IMR-90 (cell line): ENCODE measurements around the gene RYK. TPM values are rescaled to one million over a fixed set of nuclear protein-coding genes. Genes with fewer than 3 reads are reported as not detected.

ENCODE experiments used
- ATAC-seq: fragments of 200-7000 bp; cut with Tn5 transposase; 2 replicates; pipeline ENCODE4 v1.9.1; 2020; ENCODE audit warnings: low read depth, mild to moderate bottlenecking, moderate library complexity
- BruUV-seq: library from RNA; stranded (reverse); fragments of 400-500 nt; replicated peaks from 2 replicates; lab custom pipeline; 2021; lab: Mats Ljungman, UMichigan
- CTCF ChIA-PET: fragments of 300-600 bp; formaldehyde crosslinking; extraction: SDS; loops from one replicate; lab custom pipeline; 2021; ENCODE audit warnings: antibody characterized with exemption; lab: Yijun Ruan, JAX
- POLR2A ChIA-PET: fragments of 300-600 bp; sonication (Branson Sonifier 250); formaldehyde crosslinking; loops from one replicate; lab custom pipeline; 2022; ENCODE audit warnings: antibody characterized with exemption; ENCODE audit not compliant: unreplicated experiment; lab: Charles Lee
- DNase-seq: peaks from one replicate; pipeline ENCODE4 v3.0.0; 2013
- H2AFZ ChIP-seq: replicated peaks from 2 replicates; pipeline ENCODE3; 2013; ENCODE audit warnings: low read length, mild to moderate bottlenecking; ENCODE audit not compliant: poor library complexity
- H2AK5ac ChIP-seq: 2 replicates; pipeline ENCODE4 v1.6.1; 2013; ENCODE audit warnings: low read depth, low read length, inconsistent platforms
- H2AK9ac ChIP-seq: replicated peaks from 2 replicates; pipeline ENCODE3; 2013; ENCODE audit warnings: mild to moderate bottlenecking, low read depth, low read length, moderate library complexity; ENCODE audit not compliant: poor library complexity
- H2BK120ac ChIP-seq: 2 replicates; pipeline ENCODE4 v1.6.1; 2013; ENCODE audit warnings: low read depth, low read length, inconsistent platforms
- H2BK15ac ChIP-seq: 3 replicates; pipeline ENCODE4 v1.6.1; 2013; ENCODE audit warnings: low read depth, low read length, inconsistent platforms
- H2BK20ac ChIP-seq: 2 replicates; pipeline ENCODE4 v1.6.1; 2013; ENCODE audit warnings: low read depth, mild to moderate bottlenecking, inconsistent platforms, low read length, moderate library complexity
- H2BK5ac ChIP-seq: 2 replicates; pipeline ENCODE4 v1.6.1; 2013; ENCODE audit warnings: mild to moderate bottlenecking, low read depth, low read length, inconsistent platforms; ENCODE audit not compliant: poor library complexity, severe bottlenecking
- H3K14ac ChIP-seq: replicated peaks from 2 replicates; pipeline ENCODE4 v1.6.1; 2013; ENCODE audit warnings: low read depth, low read length, inconsistent platforms
- H3K18ac ChIP-seq: 2 replicates; pipeline ENCODE4 v1.6.1; 2013; ENCODE audit warnings: low read depth, low read length, control low read depth
- H3K23ac ChIP-seq: 2 replicates; pipeline ENCODE4 v1.6.1; 2013; ENCODE audit warnings: low read depth, low read length, inconsistent platforms
- H3K27ac ChIP-seq: 2 replicates; pipeline ENCODE4 v1.5.1; 2013; ENCODE audit warnings: mild to moderate bottlenecking, control low read depth, low read length; ENCODE audit not compliant: insufficient read depth
- H3K27me3 ChIP-seq: 2 replicates; pipeline ENCODE4 v1.6.1; 2013; ENCODE audit warnings: low read length; ENCODE audit not compliant: control insufficient read depth, insufficient read depth
- H3K36me3 ChIP-seq: 2 replicates; pipeline ENCODE4 v1.6.1; 2013; ENCODE audit warnings: low read length, mixed read lengths; ENCODE audit not compliant: control insufficient read depth, insufficient read depth
- H3K4ac ChIP-seq: 2 replicates; pipeline ENCODE4 v1.6.1; 2013; ENCODE audit warnings: low read depth, low read length, inconsistent platforms
- H3K4me1 ChIP-seq: 2 replicates; pipeline ENCODE4 v1.6.1; 2013; ENCODE audit warnings: low read length, mixed read lengths; ENCODE audit not compliant: control insufficient read depth, insufficient read depth
- H3K4me2 ChIP-seq: 2 replicates; pipeline ENCODE4 v1.6.1; 2013; ENCODE audit warnings: low read depth, mild to moderate bottlenecking, control low read depth, low read length, moderate library complexity
- H3K4me3 ChIP-seq: 2 replicates; pipeline ENCODE4 v1.5.1; 2013; ENCODE audit warnings: low read depth, mild to moderate bottlenecking, control low read depth, low read length, moderate library complexity; ENCODE audit not compliant: insufficient read depth
- H3K56ac ChIP-seq: 2 replicates; pipeline ENCODE4 v1.6.1; 2013; ENCODE audit warnings: low read length, inconsistent platforms; ENCODE audit not compliant: insufficient read depth; ENCODE audit errors: extremely low read depth
- H3K79me1 ChIP-seq, 2 experiments: 2 replicates each; pipeline ENCODE4 v1.6.1; 2013; ENCODE audit warnings: low read length in 2 of 2, inconsistent platforms in 1 of 2, low read depth in 1 of 2
- H3K9ac ChIP-seq: 2 replicates; pipeline ENCODE4 v1.6.1; 2013; ENCODE audit warnings: low read depth, low read length, control low read depth
- H3K9me1 ChIP-seq: 2 replicates; pipeline ENCODE4 v1.6.1; 2013; ENCODE audit warnings: low read length, inconsistent platforms; ENCODE audit not compliant: insufficient read depth
- H3K9me3 ChIP-seq: 2 replicates; pipeline ENCODE4 v1.6.1; 2013; ENCODE audit warnings: low read length; ENCODE audit not compliant: control insufficient read depth, insufficient read depth
- H4K20me1 ChIP-seq: 2 replicates; pipeline ENCODE4 v1.6.1; 2013; ENCODE audit warnings: low read length, inconsistent platforms; ENCODE audit not compliant: insufficient read depth
- H4K5ac ChIP-seq: 2 replicates; pipeline ENCODE4 v1.6.1; 2013; ENCODE audit warnings: mild to moderate bottlenecking, low read depth, low read length, control low read depth
- H4K8ac ChIP-seq, 2 experiments: 2 replicates each; pipeline ENCODE4 v1.6.1; 2013; ENCODE audit warnings: low read depth in 2 of 2, low read length in 2 of 2, control low read depth in 1 of 2, inconsistent platforms in 1 of 2
- H4K91ac ChIP-seq: 2 replicates; pipeline ENCODE4 v1.6.1; 2013; ENCODE audit warnings: low read depth, low read length, inconsistent platforms; ENCODE audit not compliant: insufficient read depth
- BHLHE40 ChIP-seq: fragments of 150-350 bp; IDR thresholded peaks from 2 replicates; pipeline ENCODE4 v1.6.1; 2016; ENCODE audit warnings: mild to moderate bottlenecking, low read depth, low read length
- CEBPB ChIP-seq: IDR thresholded peaks from 2 replicates; pipeline ENCODE4 v1.6.1; 2012; ENCODE audit warnings: low read depth, low read length, improper control_type of control experiment
- CHD1 ChIP-seq: IDR thresholded peaks from 2 replicates; pipeline ENCODE4 v1.6.1; 2012; ENCODE audit warnings: low read depth, low read length, improper control_type of control experiment
- FOS ChIP-seq: fragments of 150-350 bp; IDR thresholded peaks from 2 replicates; pipeline ENCODE4 v1.6.1; 2016; ENCODE audit warnings: low read depth, low read length
- MAFK ChIP-seq: IDR thresholded peaks from 2 replicates; pipeline ENCODE4 v1.6.1; 2012; ENCODE audit warnings: low read depth, low read length, improper control_type of control experiment
- MAZ ChIP-seq: IDR thresholded peaks from 2 replicates; pipeline ENCODE4 v1.6.1; 2012; ENCODE audit warnings: low read depth, mild to moderate bottlenecking, low read length, improper control_type of control experiment, moderate library complexity, borderline replicate concordance
- MXI1 ChIP-seq: IDR thresholded peaks from 2 replicates; pipeline ENCODE4 v1.6.1; 2012; ENCODE audit warnings: low read depth, mild to moderate bottlenecking, low read length, moderate library complexity, borderline replicate concordance
- NFE2L2 ChIP-seq: fragments of 150-350 bp; IDR thresholded peaks from 2 replicates; pipeline ENCODE4 v1.6.1; 2016; ENCODE audit warnings: low read depth, mild to moderate bottlenecking, low read length
- POLR2A ChIP-seq: IDR thresholded peaks from 2 replicates; pipeline ENCODE4 v1.6.1; 2012; ENCODE audit warnings: mild to moderate bottlenecking, low read depth, low read length
- RAD21 ChIP-seq: IDR thresholded peaks from 2 replicates; pipeline ENCODE4 v1.6.1; 2012; ENCODE audit warnings: low read length, improper control_type of control experiment
- RCOR1 ChIP-seq: IDR thresholded peaks from 2 replicates; pipeline ENCODE4 v1.6.1; 2012; ENCODE audit warnings: mild to moderate bottlenecking, low read length, improper control_type of control experiment; ENCODE audit not compliant: insufficient replicate concordance
- RFX5 ChIP-seq: IDR thresholded peaks from 2 replicates; pipeline ENCODE4 v1.8.0; 2012; ENCODE audit warnings: low read depth, mild to moderate bottlenecking, low read length, moderate library complexity
- SMC3 ChIP-seq: fragments of 150-350 bp; IDR thresholded peaks from 2 replicates; pipeline ENCODE4 v1.6.1; 2016; ENCODE audit warnings: low read depth, mild to moderate bottlenecking, antibody characterized with exemption, low read length, moderate library complexity
- WGBS, 2 experiments: methylation state at CpG; one replicate each; pipeline versions ENCODE4 v1.1.5 to v1.1.7; 2013; ENCODE audit warnings: missing lambda C conversion rate in 2 of 2; ENCODE audit not compliant: insufficient read length in 1 of 2; ENCODE audit errors: extremely low coverage in 2 of 2; 5-methylcytosine and 5-hydroxymethylcytosine counted together
- dilution Hi-C: fragments of 300-500 bp; cut with HindIII; formaldehyde crosslinking; loops from one replicate; pipeline ENCODE4 v1.14.3; 2018; ENCODE audit warnings: low sequenced_read_pairs; ENCODE audit not compliant: unreplicated experiment
- in situ Hi-C: fragments of 300-500 bp; cut with MboI; formaldehyde crosslinking; loops from 3 replicates; pipeline ENCODE4 v1.14.3; 2019; ENCODE audit warnings: low sequenced_read_pairs, inconsistent platforms, mixed read lengths
- intact Hi-C: fragments of 100-400 bp; cut with micrococcal nuclease; formaldehyde crosslinking; loops from 2 replicates; pipeline ENCODE4 v1.10.0; 2022
- polyA plus RNA-seq, 3 experiments: library from polyadenylated mRNA; depleted of rRNA; stranded (reverse); fragments of >200 nt; gene quantifications; 2 replicates each; pipeline ENCODE4 v1.2.3, GENCODE V29; 2012; ENCODE audit warnings: low replicate concordance in 1 of 3
- total RNA-seq: library from RNA; depleted of rRNA; stranded (reverse); fragments of >200 nt; gene quantifications from 2 replicates; pipeline ENCODE4 v1.2.3, GENCODE V29; 2012
- TF ChIP-seq, protein P1 (sequence below): conservative IDR thresholded peaks from 2 replicates; pipeline ENCODE4 v1.5.1; 2012; ENCODE audit warnings: mild to moderate bottlenecking, low read depth, low read length, improper control_type of control experiment
- TF ChIP-seq, protein P2 (sequence below): fragments of 150-350 bp; IDR thresholded peaks from 2 replicates; pipeline ENCODE4 v1.6.1; 2017; ENCODE audit warnings: mild to moderate bottlenecking, antibody characterized with exemption, low read length, low read depth
- TF ChIP-seq, protein P3 (sequence below): fragments of 150-350 bp; IDR thresholded peaks from 2 replicates; pipeline ENCODE4 v1.6.1; 2016; ENCODE audit warnings: low read depth, mild to moderate bottlenecking, low read length, moderate library complexity, borderline replicate concordance

RYK gene
- total and polyA plus RNA-seq, 2 of the 4 experiments (the other 2 are of a cell fraction), result 42.4 to 106 TPM

DNA sequence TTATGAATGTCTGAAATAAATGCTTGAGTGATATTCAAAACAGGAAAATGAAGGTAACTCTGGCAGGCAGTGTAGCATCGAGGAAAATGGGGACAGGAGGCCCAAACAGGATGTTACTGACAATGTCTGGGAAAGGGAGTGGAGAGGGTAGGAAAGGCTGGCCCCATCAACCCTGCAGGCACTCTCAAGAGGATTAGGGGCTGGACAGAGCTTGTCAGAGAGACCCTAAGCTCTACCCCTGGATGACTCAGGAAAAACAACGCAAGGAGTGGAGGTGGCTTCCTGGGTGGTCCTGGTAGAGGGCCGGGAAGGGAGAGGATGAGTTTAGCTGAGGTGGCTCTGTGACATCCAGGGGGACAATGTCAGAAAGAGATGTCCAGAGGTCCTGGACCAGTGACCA is 106.0 kb downstream of the RYK start:
- Histone ChIP-seq H3K4me3 (no peak overlapping the region), H3K79me1 (peaks cover 3 to 5% of the 10 kb centered on the region in 2 experiments; a peak in 2 of 4 replicates), H3K18ac (no peak overlapping the region), H3K4me1 (0 out of 2 replicates have a peak, but pooled peaks cover 1% of the 10 kb centered on the region), H3K4ac (no peak overlapping the region), H3K9me3 (no peaks in the 10 kb centered on the region), H3K27ac (no peak overlapping the region), H4K91ac (no peak overlapping the region), H4K5ac (no peak overlapping the region), H2BK20ac (no peak overlapping the region), H2AK5ac (no peak overlapping the region), H3K56ac (no peak overlapping the region), H4K8ac (no peak overlapping the region), H3K36me3 (peaks cover 9% of the 10 kb centered on the region), H2AFZ (no peak overlapping the region), H3K4me2 (no peak overlapping the region), H2BK5ac (no peak overlapping the region), H2BK120ac (no peak overlapping the region), H3K9ac (no peak overlapping the region), H2BK15ac (no peak overlapping the region), H3K14ac (no peak overlapping the region), H3K27me3 (no peaks in the 10 kb centered on the region), H2AK9ac (no peak overlapping the region), H3K9me1 (no peaks in the 10 kb centered on the region; the same call in 1 of the 2 replicates), H3K23ac (no peak overlapping the region), H4K20me1 (no peaks in the 10 kb centered on the region)
- BruUV-seq, result no TSS peak
- intact Hi-C loops, result no loop called here
- ChIA-PET POLR2A (no interaction called here), CTCF (interaction anchor here (0.9 kb wide), 1 partner anchor 312 kb away, joined by 3 read pairs; no protein-coding TSS in a partner anchor)
- DNase-seq (no peak), ATAC-seq (no peak; the same call in 1 of the 2 replicates)
- TF ChIP-seq, protein P1, sequence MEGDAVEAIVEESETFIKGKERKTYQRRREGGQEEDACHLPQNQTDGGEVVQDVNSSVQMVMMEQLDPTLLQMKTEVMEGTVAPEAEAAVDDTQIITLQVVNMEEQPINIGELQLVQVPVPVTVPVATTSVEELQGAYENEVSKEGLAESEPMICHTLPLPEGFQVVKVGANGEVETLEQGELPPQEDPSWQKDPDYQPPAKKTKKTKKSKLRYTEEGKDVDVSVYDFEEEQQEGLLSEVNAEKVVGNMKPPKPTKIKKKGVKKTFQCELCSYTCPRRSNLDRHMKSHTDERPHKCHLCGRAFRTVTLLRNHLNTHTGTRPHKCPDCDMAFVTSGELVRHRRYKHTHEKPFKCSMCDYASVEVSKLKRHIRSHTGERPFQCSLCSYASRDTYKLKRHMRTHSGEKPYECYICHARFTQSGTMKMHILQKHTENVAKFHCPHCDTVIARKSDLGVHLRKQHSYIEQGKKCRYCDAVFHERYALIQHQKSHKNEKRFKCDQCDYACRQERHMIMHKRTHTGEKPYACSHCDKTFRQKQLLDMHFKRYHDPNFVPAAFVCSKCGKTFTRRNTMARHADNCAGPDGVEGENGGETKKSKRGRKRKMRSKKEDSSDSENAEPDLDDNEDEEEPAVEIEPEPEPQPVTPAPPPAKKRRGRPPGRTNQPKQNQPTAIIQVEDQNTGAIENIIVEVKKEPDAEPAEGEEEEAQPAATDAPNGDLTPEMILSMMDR, result no peak
- TF ChIP-seq BHLHE40 (no peak), SMC3 (no peak), MAZ (no peak), POLR2A (no peak), NFE2L2 (no peak), RAD21 (no peak), CEBPB (no peak), RCOR1 (no peak), CHD1 (no peak), RFX5 (no peak), FOS (no peak), MAFK (no peak), MXI1 (no peak)
- TF ChIP-seq, protein P2, sequence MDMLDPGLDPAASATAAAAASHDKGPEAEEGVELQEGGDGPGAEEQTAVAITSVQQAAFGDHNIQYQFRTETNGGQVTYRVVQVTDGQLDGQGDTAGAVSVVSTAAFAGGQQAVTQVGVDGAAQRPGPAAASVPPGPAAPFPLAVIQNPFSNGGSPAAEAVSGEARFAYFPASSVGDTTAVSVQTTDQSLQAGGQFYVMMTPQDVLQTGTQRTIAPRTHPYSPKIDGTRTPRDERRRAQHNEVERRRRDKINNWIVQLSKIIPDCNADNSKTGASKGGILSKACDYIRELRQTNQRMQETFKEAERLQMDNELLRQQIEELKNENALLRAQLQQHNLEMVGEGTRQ, result no peak
- TF ChIP-seq, protein P3, sequence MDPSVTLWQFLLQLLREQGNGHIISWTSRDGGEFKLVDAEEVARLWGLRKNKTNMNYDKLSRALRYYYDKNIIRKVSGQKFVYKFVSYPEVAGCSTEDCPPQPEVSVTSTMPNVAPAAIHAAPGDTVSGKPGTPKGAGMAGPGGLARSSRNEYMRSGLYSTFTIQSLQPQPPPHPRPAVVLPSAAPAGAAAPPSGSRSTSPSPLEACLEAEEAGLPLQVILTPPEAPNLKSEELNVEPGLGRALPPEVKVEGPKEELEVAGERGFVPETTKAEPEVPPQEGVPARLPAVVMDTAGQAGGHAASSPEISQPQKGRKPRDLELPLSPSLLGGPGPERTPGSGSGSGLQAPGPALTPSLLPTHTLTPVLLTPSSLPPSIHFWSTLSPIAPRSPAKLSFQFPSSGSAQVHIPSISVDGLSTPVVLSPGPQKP, result no peak
- dilution Hi-C loops, result no loop called here
- in situ Hi-C loops, result no loop called here
- WGBS, 2 experiments, result 40% methylated on average over 1 of the region's 3 CpGs; no CpG with 5 or more reads in 1 of the 2 experiments
